ENCODE results near the gene PPP1R37. TPM values are rescaled to one million over a fixed set of nuclear protein-coding genes. Genes with fewer than 3 reads are reported as not detected.
A peak's percentile ranks its signal among the peaks of the same experiment; 100 is the strongest.

PPP1R37 gene
- total and polyA plus RNA-seq, 2 of the 13 experiments (the other 11 are each of a cell fraction or from before 2014, with no cell fraction given), result 9.0 to 14.3 TPM

GRCh38 chr19:45178262-45179071 lies 85.5 kb downstream of the PPP1R37 start, which contains the start of gene BLOC1S3 (continued):
- no peak for TF ChIP-seq ZBTB40 (IDR thresholded peaks at IDR 0.05)
- TF ChIP-seq ZBTB40 (CRISPR knock-in tag; IDR thresholded peaks at IDR 0.05), result no peak
- peak; percentile 6; the same call in 1 of the 2 replicates for TF ChIP-seq ZBTB7B (CRISPR knock-in tag; IDR thresholded peaks at IDR 0.05)
- TF ChIP-seq SIN3A (IDR thresholded peaks at IDR 0.05; ENCODE audit: borderline replicate concordance, low read depth, low read length), result peak; percentile 77
- TF ChIP-seq, protein P1, sequence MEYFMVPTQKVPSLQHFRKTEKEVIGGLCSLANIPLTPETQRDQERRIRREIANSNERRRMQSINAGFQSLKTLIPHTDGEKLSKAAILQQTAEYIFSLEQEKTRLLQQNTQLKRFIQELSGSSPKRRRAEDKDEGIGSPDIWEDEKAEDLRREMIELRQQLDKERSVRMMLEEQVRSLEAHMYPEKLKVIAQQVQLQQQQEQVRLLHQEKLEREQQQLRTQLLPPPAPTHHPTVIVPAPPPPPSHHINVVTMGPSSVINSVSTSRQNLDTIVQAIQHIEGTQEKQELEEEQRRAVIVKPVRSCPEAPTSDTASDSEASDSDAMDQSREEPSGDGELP (IDR thresholded peaks at IDR 0.05; ENCODE audit: borderline replicate concordance, low read depth), result peak; percentile 55
- peak; percentile 10; the same call in 1 of the 2 replicates for TF ChIP-seq FOXA3 (CRISPR knock-in tag; IDR thresholded peaks at IDR 0.05)
- peak; percentile 13; the same call in 1 of the 2 replicates for TF ChIP-seq PITX1 (CRISPR knock-in tag; IDR thresholded peaks at IDR 0.05)
- no peak for TF ChIP-seq SMC3 (IDR thresholded peaks at IDR 0.05; ENCODE audit: low read length)
- peak; percentile 56 for TF ChIP-seq ZNF687 (CRISPR knock-in tag; IDR thresholded peaks at IDR 0.05)
- peak; percentile 77 to 81 for TF ChIP-seq POLR2A (IDR thresholded peaks at IDR 0.05; ENCODE audit: insufficient read depth in 1 of 2, low read depth in 2 of 2, low read length in 2 of 2)
- TF ChIP-seq SP4 (CRISPR knock-in tag; IDR thresholded peaks at IDR 0.05), result peak; percentile 94
- peak; percentile 95 for TF ChIP-seq RAD51 (IDR thresholded peaks at IDR 0.05; ENCODE audit: borderline replicate concordance)
- TF ChIP-seq ZFX (CRISPR knock-in tag; IDR thresholded peaks at IDR 0.05; ENCODE audit: low read depth), result peak; percentile 44
- TF ChIP-seq GABPB1 (CRISPR knock-in tag; IDR thresholded peaks at IDR 0.05), result peak; percentile 76

Data from HepG2 (cell line).